Glutamatergic neuron (in vitro differentiated cells): ENCODE measurements around the gene SLC6A18. TPM values are rescaled to one million over a fixed set of nuclear protein-coding genes. Genes with fewer than 3 reads are reported as not detected.

ENCODE experiments used
- DNase-seq: peaks from one replicate; pipeline ENCODE4 v3.0.0; 2022
- H3K27ac Mint-ChIP-seq: one replicate; pipeline ENCODE4 v1.8.0; 2020; ENCODE audit warnings: mild to moderate bottlenecking, mixed read lengths, inconsistent platforms; ENCODE audit not compliant: unreplicated experiment
- H3K27me3 Mint-ChIP-seq: one replicate; pipeline ENCODE4 v1.8.0; 2020; ENCODE audit warnings: mild to moderate bottlenecking, moderate library complexity, mixed read lengths, inconsistent platforms; ENCODE audit not compliant: unreplicated experiment
- H3K36me3 Mint-ChIP-seq: one replicate; pipeline ENCODE4 v1.8.0; 2020; ENCODE audit warnings: mild to moderate bottlenecking, mixed read lengths, inconsistent platforms; ENCODE audit not compliant: unreplicated experiment
- H3K4me1 Mint-ChIP-seq: one replicate; pipeline ENCODE4 v1.8.0; 2020; ENCODE audit warnings: mild to moderate bottlenecking, low read depth, mixed read lengths, inconsistent platforms; ENCODE audit not compliant: unreplicated experiment
- H3K4me3 Mint-ChIP-seq: one replicate; pipeline ENCODE4 v1.8.0; 2020; ENCODE audit warnings: mild to moderate bottlenecking, mixed read lengths, inconsistent platforms; ENCODE audit not compliant: unreplicated experiment
- H3K9me3 Mint-ChIP-seq: one replicate; pipeline ENCODE4 v1.8.0; 2020; ENCODE audit warnings: mild to moderate bottlenecking, moderate library complexity, mixed read lengths, inconsistent platforms; ENCODE audit not compliant: unreplicated experiment
- CTCF ChIP-seq: fragments of 200-600 bp; sonication (generic); IDR thresholded peaks from one replicate; pipeline ENCODE4 v1.5.0; 2021; ENCODE audit not compliant: partially characterized antibody, unreplicated experiment
- total RNA-seq: library from RNA; stranded (reverse); fragmentation: NEBNext Ultra II Directional; extraction: Animal tissue kit (Norgen Biotek cat#: 25700); gene quantifications from one replicate; pipeline ENCODE4 v1.2.1, GENCODE V29; 2021; ENCODE audit not compliant: unreplicated experiment

SLC6A18 gene
- total RNA-seq, 1 donor from 2014 or later = not detected

GRCh38 chr5:1268056-1268455, 42.9 kb downstream of the SLC6A18 start:
- Mint-ChIP-seq H3K4me3 (no peak overlapping the region), H3K36me3 (peaks cover 7% of the 10 kb centered on the region), H3K9me3 (peaks cover 3% of the 10 kb centered on the region), H3K27ac (no peak overlapping the region), H3K27me3 (peaks cover 3% of the 10 kb centered on the region), H3K4me1 (no peaks in the 10 kb centered on the region)
- TF ChIP-seq CTCF = no peak
- no peak for DNase-seq

DNA sequence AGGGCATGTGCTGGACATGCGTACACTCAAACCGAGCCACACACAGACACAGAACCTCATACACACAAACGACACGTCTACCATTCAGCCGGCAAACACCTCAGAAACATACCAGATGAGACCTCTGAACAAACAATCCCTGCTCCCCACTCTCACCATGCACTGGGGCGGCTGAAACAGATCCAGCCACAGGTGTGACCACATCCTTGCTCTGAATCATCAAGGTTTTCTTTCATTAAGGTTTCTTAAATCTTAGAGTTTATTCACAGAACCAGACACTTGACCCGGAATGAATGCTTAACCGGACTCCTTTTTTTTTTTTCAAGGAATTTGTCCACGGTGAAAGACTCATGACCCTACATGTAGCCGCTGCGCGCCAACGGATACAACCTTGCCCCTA, 43.5 kb downstream of the SLC6A18 start:
- Mint-ChIP-seq H3K36me3 (peaks cover 4% of the 10 kb centered on the region), H3K27ac (no peak overlapping the region), H3K4me1 (no peaks in the 10 kb centered on the region), H3K9me3 (peaks cover 2% of the 10 kb centered on the region), H3K27me3 (no peaks in the 10 kb centered on the region), H3K4me3 (no peak overlapping the region)
- DNase-seq = no peak
- no peak for TF ChIP-seq CTCF

GRCh38 chr5:1270426-1270825, 45.2 kb downstream of the SLC6A18 start:
- Mint-ChIP-seq H3K27ac (peak overlapping the region; percentile 77), H3K36me3 (peaks cover 4% of the 10 kb centered on the region), H3K27me3 (no peaks in the 10 kb centered on the region)

GRCh38 chr5:1270933-1271914, 46.0 kb downstream of the SLC6A18 start:
- Mint-ChIP-seq H3K36me3 (peaks cover 4% of the 10 kb centered on the region), H3K27ac (no peak overlapping the region)

More at GRCh38 chr5:1270426-1270825, 45.2 kb downstream of the SLC6A18 start:
- H3K4me3 Mint-ChIP-seq = no peak overlapping the region
- H3K9me3 Mint-ChIP-seq = peaks cover 2% of the 10 kb centered on the region
- no peak for DNase-seq
- no peaks in the 10 kb centered on the region for H3K4me1 Mint-ChIP-seq
- no peak for TF ChIP-seq CTCF

More at GRCh38 chr5:1270933-1271914, 46.0 kb downstream of the SLC6A18 start:
- Mint-ChIP-seq H3K4me1 (no peaks in the 10 kb centered on the region), H3K9me3 (peaks cover 2% of the 10 kb centered on the region), H3K4me3 (no peak overlapping the region), H3K27me3 (no peaks in the 10 kb centered on the region)
- DNase-seq = no peak
- no peak for TF ChIP-seq CTCF
